22Rv1 (cell line): ENCODE data around the gene VTI1A.

Experiments used
- CTCF ChIP-seq: fragments of 450-650 bp; IDR thresholded peaks from 2 replicates; pipeline ENCODE4 v1.5.1; 2017; ENCODE audit warnings: mild to moderate bottlenecking
- ZFX ChIP-seq: fragments of 450-650 bp; IDR thresholded peaks from 2 replicates; pipeline ENCODE4 v1.6.1; 2017; ENCODE audit warnings: antibody characterized with exemption, borderline replicate concordance

DNA sequence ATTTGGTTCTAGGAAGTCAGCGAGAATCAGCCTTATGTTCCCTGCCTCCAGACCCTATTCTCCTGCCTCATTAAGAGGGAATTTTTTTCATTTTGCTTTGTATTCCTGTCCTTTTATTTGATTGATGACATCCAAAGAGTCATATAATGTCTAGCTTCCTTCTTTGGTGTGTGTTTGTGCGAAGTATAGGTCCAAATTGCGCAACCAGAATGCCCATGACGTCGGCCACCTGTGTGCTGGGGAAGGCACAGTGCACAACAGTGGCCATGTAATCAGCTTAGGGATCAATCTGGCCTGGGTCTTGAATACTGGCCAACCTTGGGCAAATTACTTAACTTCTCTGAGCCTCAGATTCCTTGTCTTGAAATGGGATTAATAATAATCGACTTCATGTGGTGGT is 206.2 kb downstream of the VTI1A start:
- TF ChIP-seq CTCF = no peak
- TF ChIP-seq ZFX = no peak
